Measurements from ENCODE around the gene CEP192.
"Not testable (repeated sequence)": the region's sequence is repeated elsewhere in the genome, so short reads cannot be mapped to it uniquely, and the experiment has no call there.

CEP192 gene

DNA sequence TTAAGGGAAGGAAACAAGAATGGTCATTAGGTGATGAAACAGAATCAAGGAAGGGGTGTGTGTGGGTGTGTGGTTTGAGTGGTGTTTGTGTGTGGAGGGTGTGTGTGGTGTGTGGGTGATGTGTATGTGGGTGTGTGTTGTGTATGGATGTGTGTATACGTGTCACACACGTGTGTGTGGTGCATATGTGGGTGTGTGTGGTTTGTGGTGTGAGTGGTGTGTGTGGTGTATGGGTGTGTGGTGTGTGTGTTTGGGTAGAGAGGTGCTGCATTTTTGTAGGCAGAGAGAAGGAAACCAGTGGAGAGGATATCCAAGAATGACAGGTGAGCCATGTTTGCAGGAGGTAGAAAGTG lies 1.1 kb upstream of the CEP192 start:
- no peak for DNase-seq (ENCODE audit: low read depth in 2 of 2)

DNA sequence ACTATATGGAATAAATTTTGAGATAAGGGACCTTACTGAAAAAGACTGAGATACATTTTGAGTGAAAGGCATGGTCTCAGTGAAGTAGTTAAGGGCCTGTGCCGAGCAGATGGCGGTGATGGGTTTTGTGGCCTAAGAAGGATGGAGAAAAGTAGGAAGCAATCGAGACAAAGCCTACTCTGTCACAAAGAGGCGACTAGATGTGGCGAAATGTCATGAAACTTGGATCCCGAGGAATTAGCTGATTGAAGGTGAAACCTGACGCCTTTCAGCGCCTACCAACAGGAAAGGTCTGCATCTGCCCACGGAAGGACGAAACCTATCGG lies 558 bp upstream of the CEP192 start:
- DNase-seq (ENCODE audit: low read depth in 2 of 2), result no peak

DNA sequence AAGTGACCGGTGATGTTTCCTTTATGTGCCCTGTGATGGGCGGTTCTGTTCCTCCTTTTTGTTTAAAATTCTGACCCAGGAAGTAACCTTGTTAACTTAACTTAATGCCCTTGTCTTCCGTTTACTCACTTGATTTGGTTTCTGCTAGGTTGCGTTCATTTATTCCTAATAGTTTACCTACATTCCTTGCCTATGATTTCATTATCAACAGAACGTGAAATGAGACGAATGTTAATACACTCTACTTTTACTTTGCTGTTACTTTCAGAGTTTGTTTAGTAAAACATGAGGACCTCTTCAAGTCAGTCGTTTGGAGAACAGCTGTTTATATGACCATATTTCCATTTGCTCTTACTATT lies 638 bp downstream of the CEP192 start:
- DNase-seq (ENCODE audit: low read depth in 2 of 2), result no peak

DNA sequence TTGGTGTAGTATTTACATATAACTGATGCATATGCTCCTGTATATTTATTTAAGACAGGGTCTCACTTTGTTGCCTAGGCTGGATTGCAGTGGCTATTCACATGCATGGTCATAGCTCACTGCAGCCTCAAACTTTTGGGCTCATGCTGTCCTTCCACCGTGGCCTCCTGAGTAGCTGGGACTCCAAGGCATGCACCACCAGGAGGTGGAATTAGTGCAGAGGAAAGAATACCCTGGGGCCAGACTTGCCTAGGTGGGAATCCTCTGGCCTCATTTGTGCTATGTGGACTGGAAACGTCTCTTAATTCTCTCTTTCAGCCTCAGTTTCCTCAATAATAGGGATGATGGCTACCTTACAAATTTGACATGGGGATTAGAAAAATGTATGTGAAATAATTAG lies 2.3 kb downstream of the CEP192 start:
- DNase-seq (ENCODE audit: low read depth in 2 of 2), result no peak

DNA sequence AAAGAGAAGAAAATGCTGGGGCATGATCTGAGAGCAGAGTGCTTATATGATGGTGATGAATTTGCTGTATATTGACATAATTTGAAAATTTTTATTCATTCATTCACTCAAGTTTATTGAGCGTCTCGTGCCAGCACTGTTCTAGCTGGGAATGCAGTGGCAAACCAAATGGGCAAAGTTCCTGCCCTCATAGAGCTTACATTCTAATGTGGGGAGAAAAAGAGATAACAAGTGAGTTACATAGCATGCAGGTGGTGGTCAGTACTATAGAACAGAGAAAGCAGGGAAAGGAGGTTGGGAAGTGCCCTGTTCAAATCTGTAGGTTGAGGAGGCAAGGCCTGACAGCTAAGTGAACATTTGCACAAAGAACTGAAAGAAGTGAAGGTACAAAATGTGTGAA lies 4.3 kb downstream of the CEP192 start:
- no peak for DNase-seq (ENCODE audit: low read depth in 2 of 2)

DNA sequence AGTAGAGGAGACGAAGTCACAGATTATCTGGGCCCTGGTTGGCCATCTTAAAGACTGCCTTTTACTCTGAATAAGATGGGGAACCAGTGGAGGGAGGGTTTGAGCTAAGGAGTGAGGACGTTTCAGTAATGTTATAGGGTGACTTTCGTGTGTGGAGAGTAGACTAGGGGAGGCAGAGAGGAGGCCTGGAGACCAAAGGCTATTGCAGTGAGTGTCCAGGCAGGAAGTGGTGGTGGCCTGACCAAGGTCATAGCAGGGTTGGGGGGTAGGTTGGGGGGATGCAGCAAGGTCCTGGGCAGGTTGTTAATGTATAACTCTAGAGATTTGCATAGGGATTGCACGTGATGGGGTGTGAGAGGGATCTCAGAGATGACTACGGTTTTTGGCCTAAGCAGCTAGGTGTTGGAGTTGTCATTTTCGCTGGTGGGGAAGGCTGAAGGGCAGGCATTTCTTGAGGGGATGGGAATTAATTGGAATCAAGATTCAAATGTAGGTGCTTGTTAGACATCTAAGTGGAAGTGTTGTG lies 4.9 kb downstream of the CEP192 start:
- DNase-seq (ENCODE audit: low read depth in 2 of 2), result no peak

DNA sequence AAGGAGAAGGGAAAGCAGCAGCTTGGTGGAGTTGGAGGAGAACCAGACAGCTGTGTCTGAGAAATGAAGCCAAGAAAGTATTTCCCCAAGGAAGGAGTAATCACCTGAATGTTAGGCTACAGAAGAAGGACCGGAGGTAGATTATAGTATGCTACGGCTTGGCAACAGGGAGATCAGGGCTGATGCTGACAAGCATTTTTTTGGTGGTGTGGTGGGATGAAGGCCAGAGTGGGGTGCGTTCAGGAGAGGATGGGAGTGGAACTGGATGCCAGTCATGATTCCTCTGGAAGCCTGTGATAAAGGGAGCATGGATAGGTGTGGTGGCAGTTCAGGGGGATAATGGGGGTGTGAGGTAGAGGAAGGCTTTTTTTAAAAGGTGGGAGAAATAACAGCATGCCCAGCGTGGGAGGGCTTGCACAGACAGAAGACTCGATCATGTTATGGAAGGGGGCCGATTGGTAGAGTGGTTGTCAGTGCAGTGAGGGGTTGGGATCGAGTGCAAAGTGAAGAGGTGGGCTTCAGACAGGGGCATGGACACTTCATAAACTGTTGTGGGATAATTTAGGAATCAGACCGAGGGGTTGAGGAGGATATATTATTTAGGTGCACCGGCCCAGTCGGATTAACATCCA lies 5.6 kb downstream of the CEP192 start:
- DNase-seq (ENCODE audit: low read depth in 2 of 2), result no peak

DNA sequence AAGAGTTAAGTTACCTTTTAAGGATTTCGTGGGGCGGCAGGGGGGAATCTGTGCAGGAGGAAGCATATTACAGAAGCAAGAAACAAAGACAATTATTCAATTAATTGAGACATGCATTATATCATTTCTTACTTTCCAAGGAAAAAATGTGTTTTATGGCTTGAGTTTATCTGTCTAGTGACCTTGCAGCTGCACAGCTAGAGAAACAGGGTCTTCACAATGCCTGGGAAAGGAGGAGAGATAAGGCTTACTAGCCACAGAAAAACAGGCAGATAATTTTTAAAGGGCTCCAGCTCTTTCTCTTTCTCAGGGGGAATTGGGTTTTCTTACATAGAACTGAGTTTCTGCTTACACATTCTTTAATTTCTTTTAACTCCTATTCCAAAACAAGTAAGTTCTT lies 6.2 kb downstream of the CEP192 start:
- not testable (repeated sequence) for DNase-seq (ENCODE audit: low read depth in 2 of 2)

DNA sequence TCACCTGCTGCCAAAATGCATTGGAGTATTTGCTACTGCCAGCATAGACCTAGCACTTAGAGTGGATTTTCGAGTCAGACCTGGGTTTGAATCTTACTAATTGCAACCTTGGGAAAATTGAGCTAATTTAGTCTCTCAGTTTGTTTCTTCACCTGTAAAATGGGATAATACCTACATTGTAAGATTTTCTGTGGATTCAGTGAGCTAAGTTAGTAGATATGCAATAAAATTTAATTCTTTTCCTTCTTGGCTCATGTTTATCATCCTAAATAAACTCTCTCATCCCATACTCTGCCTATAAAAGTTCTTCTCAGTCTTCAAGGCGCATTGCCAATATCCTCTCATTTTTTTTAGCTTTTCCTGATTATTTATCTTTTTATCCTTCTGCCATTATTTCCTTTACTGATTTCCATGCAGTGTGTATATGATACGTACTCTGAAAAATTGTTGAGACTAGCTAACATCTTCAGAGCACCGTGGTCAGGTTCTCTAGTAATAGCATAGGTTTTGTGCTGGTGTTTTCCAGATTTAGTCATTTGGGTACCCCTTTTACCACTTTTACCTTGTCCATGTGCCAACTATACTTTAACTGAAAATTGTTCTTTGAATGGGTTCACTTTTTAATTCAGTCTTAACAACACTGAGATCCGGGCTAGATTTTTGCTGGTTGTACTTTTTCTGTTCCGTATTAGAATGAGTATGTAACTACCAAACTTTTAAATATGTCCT lies 7.3 kb downstream of the CEP192 start:
- DNase-seq (ENCODE audit: low read depth in 2 of 2), result no peak

DNA sequence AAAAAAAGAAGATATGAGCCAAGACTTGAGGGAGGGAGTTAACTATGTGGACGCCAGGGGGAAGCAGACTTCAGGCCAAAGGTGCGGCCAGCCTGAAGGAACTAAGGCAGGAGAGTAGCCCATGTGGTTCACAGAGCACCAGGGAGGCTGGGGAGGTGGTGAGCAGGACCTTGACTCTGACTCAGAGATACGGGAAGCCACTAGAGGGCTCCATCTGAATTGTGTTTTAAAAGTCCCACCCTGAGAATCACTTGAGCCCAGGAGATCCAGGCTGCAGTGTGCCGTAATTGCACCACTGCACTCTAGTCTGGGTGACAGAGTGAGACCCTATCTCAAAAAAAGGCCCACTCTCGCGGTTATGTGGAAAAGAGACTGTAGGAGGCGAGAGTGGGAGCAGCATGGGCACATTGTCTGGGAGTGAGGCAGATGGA lies 12.3 kb downstream of the CEP192 start:
- no peak for DNase-seq (ENCODE audit: low read depth in 2 of 2)

DNA sequence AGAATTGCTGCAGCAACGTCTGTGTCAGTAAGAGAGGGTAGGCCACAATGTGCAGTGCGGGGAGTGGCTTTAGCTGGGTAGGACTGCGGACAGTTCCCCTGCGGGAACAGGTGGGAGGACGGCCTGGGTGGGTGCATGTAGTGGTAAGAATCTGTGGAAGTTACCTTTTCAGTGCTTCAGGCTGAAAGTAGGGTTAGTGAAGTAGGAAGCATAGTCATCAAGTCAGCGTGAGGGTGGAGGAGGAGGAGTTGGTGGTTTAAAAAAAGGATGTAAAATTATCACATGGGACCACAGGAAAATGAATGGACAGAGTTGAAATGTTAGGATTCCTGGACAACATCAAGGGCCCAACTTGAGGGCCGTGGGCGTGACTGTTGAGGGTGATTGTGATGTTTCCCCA lies 13.2 kb downstream of the CEP192 start:
- no peak for DNase-seq (ENCODE audit: low read depth in 2 of 2)

DNA sequence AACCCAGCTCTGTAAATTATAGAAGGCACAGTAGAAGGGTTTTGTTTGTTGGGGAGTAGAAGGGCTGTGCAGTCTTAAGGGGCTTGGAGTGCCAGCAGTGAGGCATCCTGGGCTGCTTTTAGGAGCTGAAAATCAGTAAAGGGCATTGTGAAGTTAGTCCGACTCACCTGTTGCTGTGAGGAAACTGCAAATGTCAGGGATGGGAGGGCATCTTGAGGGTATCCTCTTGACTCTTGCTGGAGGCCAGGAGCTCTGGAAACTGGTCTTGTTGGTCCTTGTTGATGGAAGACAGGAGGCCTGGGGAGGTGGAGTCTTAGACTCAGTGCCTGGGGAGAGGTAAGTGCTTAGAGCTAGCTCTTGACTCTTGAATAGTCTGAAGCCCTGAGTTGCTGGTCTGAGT lies 14.1 kb downstream of the CEP192 start:
- no peak for DNase-seq (ENCODE audit: low read depth in 2 of 2)

DNA sequence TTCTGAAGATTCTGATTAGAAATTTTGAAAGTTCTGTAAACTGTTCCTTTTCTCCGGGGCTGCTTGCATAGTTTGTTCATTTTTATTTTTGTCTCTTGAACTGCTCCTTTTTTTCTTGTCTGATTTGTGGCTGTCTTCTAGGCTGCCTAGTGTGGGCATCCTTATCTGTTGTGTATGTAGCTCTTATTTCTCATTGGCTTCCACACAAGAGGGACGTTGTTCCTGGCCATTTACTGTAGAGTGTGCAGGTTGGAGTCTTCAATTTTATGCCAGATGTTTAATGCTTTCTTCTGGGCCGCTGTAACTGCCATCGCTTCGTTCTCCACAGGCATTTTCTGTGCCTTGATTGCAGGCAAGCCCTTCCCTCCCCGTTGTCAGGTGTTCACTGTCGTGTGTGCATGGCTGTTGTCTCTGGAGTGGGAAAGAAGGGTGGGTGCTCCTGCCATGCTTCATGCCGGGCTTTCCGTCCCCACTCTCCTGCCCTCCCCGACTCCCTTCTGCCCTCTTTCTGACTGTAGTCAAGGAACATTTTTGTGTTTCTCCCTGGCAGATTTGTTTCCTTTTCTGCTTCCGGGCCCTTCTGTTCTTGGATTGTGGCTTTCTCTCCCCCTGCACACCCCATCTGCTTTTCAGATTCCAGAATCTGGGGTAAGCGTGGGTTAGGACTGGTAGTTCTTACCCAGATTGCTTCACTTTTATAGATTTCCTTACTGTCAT lies 15.5 kb downstream of the CEP192 start:
- no peak for DNase-seq (ENCODE audit: low read depth in 2 of 2)

DNA sequence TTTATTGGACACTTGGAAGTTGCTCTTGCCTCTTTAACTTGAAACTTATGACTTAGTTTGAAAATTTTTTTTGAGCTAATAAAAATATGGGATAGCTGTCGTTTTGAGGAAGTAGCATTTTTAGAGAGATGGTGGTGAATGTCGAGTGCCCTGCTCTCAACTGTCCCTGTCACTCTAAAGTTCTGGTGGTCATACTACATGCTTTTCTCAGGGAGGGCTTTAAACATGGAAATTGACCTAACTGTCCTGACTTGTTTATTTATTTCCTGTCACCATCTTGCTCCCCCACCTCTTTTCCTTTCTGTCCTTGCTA lies 16.0 kb downstream of the CEP192 start:
- DNase-seq (ENCODE audit: low read depth in 2 of 2), result no peak

DNA sequence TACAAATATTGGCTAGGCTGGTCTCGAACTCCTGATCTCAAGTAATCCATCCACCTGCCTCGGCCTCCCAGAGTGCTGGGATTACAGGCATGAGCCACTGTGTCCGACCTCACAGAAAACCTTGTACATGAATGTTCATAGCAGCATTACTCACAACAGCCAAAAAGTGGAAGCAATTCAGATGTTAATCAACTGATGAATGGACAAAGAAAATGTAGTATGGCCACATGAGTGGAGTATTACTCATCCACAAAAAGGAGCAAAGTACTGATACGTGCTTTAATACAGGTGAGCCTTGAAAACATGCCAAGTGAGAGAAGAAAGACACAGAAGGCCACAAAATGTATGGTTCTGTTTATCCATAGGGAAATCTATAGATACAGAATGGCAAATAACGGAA lies 20.6 kb downstream of the CEP192 start:
- DNase-seq (ENCODE audit: low read depth in 2 of 2), result no peak

DNA sequence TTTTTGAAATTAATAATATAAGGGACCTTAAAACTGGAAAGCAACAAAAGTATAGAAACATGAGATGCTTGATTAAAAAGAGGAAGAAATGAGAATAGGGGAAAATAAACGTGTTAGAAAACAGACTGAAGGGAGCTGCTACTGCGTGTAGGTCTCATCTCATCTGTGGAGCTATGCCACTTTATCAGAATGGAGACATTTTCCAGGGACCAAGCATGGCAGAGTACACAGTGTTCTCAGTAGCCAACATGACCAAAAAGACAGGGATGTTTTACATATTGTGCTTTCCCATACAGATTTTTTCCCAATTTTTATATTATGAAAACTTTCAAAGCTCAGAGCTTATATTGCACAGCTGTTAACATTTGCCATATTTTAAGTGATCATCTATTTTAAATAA lies 23.1 kb downstream of the CEP192 start:
- no peak for DNase-seq (ENCODE audit: low read depth in 2 of 2)

DNA sequence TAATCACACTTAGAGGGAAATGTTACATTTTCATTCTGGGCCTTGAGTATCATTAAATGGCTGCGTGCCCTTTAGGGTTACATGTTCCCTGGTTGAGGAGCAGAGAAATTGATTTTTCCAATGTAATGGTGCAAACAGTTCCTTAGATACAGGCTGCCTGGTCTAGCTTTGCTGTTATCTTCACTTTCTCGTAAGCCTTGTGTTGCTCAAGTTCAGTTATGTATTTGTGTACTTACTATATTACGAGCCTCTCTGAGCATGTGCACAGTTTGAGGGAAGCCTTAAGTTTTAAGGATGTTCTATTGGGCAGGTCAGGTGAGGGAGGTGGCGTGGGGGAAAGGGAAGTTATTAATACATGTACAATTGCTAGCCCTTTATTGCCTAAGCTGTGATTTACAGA lies 23.7 kb downstream of the CEP192 start:
- DNase-seq (ENCODE audit: low read depth in 2 of 2), result no peak

DNA sequence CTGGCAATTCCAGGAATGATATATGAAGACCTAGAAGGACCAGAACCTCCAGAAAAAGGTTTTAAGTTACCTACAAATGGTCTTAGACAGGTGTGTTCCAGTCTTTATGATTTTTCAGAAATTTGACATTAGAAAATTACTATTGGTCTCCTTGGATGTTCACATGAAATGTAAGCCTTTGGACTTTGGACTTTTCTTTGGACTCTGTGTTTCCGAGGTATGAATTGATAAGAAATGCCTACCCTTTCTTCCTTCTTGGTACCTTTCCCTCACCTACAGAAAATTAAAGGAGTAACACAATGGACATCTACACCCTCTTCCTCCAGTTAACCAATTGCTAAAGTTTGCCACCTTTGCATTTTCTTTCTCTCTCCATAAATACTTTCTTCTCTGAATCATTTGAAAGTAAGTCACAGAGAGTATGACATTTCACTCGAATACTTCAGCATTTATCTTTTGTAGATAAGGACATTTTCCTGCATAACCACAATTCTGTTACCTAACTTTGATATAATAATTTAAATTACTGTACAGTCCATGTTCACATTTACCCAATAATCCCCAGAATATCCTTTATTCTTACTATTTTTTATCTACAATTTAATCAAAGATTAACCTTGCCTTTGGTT lies 26.2 kb downstream of the CEP192 start:
- no peak for DNase-seq (ENCODE audit: low read depth in 2 of 2)

DNA sequence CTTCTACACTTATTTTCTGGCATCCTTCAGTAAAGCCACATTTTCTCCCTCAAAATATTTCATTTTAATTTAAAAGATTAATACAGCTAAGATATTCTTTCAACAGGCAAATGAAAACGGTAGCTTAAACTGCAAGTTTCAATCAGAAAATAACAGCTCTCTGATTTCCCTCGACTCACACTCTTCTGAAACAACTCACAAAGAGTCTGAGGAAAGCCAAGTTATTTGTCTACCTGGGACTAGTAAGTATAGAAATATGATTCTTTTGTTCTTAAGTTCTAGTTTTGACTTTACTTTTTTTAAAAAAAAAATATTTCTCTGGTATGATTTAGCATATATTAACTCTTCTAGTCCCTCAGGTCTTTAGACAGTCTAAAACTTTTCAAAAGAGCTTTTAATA lies 27.2 kb downstream of the CEP192 start:
- DNase-seq (ENCODE audit: low read depth in 2 of 2), result no peak

DNA sequence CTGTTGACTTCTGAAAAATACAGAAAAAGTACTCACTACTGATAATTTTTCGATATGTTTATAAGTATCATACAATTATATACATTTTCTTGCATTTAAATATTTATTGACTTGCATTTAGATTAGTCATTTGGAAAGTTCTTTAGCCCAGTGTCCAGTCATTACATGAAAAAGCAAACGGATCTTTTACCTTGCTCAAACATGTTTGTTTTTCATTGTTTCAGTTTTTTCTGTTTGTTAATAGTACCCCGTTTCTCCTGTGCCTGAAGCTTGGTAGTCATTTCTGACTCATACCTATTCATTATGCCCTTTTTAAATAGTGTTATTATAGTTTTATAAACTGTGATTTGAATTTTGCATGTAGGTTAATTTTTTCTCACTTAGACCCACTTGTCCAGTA lies 28.1 kb downstream of the CEP192 start:
- DNase-seq (ENCODE audit: low read depth in 2 of 2), result no peak

DNA sequence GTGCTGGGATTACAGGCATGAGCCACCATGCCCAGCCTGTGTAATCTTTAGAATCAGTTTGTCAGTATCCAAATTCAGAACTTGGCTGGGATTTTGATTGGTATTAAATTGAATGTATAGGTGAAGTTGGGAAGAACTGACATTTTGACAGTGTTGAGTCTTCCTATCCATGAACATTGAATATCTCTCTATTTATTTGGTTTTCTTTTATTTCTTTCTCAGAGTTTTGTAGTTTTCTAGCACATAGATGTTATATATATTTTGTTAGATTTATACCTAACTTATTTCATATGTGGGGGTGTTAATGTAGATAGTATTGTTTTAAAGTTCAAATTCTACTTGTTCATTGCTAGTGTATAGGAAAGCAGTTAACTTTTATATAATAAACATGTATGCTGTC lies 31.5 kb downstream of the CEP192 start:
- DNase-seq (ENCODE audit: low read depth in 2 of 2), result no peak

DNA sequence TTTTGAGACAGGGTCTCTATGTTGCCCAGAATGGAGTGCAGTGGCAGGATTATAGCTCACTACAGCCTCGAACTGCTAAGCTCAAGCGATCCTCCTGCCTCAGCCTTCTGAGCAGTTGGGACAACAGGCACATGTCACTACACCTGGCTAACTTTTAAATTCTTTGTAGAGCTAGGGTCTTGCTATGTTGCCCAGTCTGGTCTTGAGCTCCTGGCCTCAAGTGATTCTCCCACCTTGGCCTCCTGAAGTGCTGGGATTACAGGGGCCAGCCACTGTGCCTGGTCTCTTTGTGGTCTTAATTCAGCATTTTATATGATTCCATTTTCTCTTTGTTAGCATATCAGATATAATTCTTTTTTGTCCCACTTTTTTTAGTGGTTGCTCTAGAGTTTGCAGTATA lies 34.1 kb downstream of the CEP192 start:
- no peak for DNase-seq (ENCODE audit: low read depth in 2 of 2)

All from stimulated activated CD4-positive, alpha-beta T cell treated with anti-CD3 and anti-CD28 coated beads, Interleukin-1b, Interleukin-23, amount 100 ng/mL, for 1 hour (primary cell).